ENCODE data around the gene SPECC1.
"Not testable (repeated sequence)": the region's sequence is repeated elsewhere in the genome, so short reads cannot be mapped to it uniquely, and the experiment has no call there.

SPECC1 gene

GRCh38 chr17:20009302-20010098, at the start of gene SPECC1:
TSS of gene SPECC1 (plus strand) at chr17:20009359. CDS start at chr17:20096652, 87,293 bp downstream.
- DNase-seq, result peak in 1 of 2 experiments; percentile 26

- not testable (repeated sequence) for DNase-seq
These were observed 46.2 kb upstream of the SPECC1 start for GRCh38 chr17:19962954-19963353.

GRCh38 chr17:19973156-19973555, 36.0 kb upstream of the SPECC1 start:
- DNase-seq, result no peak

GRCh38 chr17:19975601-19976000, 33.6 kb upstream of the SPECC1 start:
- no peak for DNase-seq

- peak; percentile 65 to 71 for DNase-seq
These were observed 31.6 kb upstream of the SPECC1 start, which contains the start of gene AKAP10 for GRCh38 chr17:19977293-19978208. TSS of gene AKAP10 (minus strand) at chr17:19977828. CDS start at chr17:19977679, 149 bp downstream.

- peak; percentile 52 to 65 for DNase-seq
These were observed 30.9 kb upstream of the SPECC1 start for GRCh38 chr17:19978209-19978802.

- peak; percentile 36 to 43 for DNase-seq
These were observed 30.4 kb upstream of the SPECC1 start for GRCh38 chr17:19978805-19979211.

GRCh38 chr17:19979917-19980770, 29.0 kb upstream of the SPECC1 start:
- peak; percentile 43 to 51 for DNase-seq

GRCh38 chr17:19986941-19987861, 22.0 kb upstream of the SPECC1 start:
- no peak for DNase-seq

- DNase-seq, result no peak
These were observed 21.3 kb upstream of the SPECC1 start for GRCh38 chr17:19987897-19988296.

- DNase-seq, result no peak
These were observed 17.8 kb upstream of the SPECC1 start for GRCh38 chr17:19991252-19991885.

- DNase-seq, result peak; percentile 62 to 68
These were observed 16.1 kb upstream of the SPECC1 start for GRCh38 chr17:19992803-19993713.

GRCh38 chr17:19996086-19996485, 13.1 kb upstream of the SPECC1 start:
- no peak for DNase-seq

GRCh38 chr17:19996502-19996901, 12.7 kb upstream of the SPECC1 start:
- DNase-seq, result peak; percentile 35 to 45

- DNase-seq, result no peak
These were observed 712 bp upstream of the SPECC1 start for GRCh38 chr17:20008242-20009051.

GRCh38 chr17:20009052-20009301, 182 bp upstream of the SPECC1 start:
- peak in 1 of 2 experiments; percentile 26 for DNase-seq

- peak; percentile 32 to 43 for DNase-seq
These were observed 1.1 kb downstream of the SPECC1 start for GRCh38 chr17:20010099-20010863.

GRCh38 chr17:20010936-20011335, 1.8 kb downstream of the SPECC1 start:
- DNase-seq, result no peak

All from Kasumi-1 (cell line).